ENCODE results near the gene PCDHGC4. TPM values are rescaled to one million over a fixed set of nuclear protein-coding genes. Genes with fewer than 3 reads are reported as not detected.

The PCDHGC4 gene
- total RNA-seq, 1 experiment from 2014 or later = 4.3 TPM

DNA sequence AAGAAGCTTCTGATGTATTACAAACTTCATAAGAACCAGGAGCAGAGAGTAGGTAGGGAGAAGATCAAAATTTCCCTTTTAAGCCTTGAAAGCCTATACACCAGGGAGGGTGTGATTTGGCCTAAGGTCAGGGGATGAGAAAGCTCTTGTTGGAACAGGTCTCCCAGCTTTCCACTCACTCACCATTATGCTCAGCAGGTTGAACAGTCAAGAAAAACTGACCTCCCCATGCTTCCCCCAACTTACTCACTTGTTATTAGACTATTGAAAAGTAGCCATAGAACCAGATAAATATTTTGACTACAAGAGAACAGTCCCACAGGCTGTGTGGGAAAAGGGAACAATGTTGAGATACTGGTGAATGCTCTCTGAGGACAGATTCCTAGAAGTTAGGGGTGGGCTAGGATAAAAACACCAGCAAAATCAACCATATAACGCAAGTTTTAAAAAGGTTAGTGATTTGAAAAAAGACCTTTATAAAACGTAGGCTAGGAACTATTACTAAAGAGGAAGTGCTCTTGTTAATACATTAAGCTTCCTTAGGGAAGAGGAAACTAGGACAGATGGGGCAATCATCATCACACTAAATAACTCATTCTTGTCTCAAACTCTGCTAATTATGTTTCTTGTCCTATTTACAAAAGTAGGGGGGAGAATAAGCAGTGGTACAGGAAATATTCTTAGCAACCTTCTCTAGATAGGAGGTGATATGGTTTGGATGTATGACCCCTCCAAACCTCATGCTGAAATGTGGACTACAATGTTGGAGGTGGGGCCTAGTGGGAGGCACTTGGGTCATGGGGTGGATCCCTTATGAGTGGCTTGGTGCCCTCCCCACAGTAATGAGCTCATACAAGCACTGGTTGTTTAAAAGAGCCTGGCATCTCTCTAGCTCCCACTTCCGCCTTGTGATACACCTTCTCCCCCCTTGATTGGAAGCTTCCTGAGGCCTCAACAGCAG, 35.1 kb downstream of the PCDHGC4 start:
- DNase-seq = no peak
- Histone ChIP-seq H4K20me1 (ENCODE audit: control insufficient read depth, insufficient read depth, insufficient read length) (no peaks in the 10 kb centered on the region), H2BK20ac (ENCODE audit: low read depth, low read length, poor library complexity, severe bottlenecking) (no peak overlapping the region), H3K9ac (ENCODE audit: extremely low read depth, insufficient read length, low read length) (no peak overlapping the region), H2BK120ac (ENCODE audit: low read depth, low read length, poor library complexity, severe bottlenecking) (no peak overlapping the region), H3K18ac (ENCODE audit: insufficient read length, low read depth, low read length) (no peak overlapping the region), H3K79me2 (ENCODE audit: insufficient read depth, low read length) (no peaks in the 10 kb centered on the region), H2BK12ac (ENCODE audit: insufficient read length, low read depth, low read length) (no peak overlapping the region), H2AFZ (ENCODE audit: low read length) (no peak overlapping the region), H3K27me3 (ENCODE audit: insufficient read depth, low read length) (no peaks in the 10 kb centered on the region), H3K23ac (ENCODE audit: insufficient read length, low read depth, low read length) (no peak overlapping the region), H3T11ph (ENCODE audit: low read length) (no peak overlapping the region), H3K79me1 (ENCODE audit: insufficient read depth, low read depth, low read length, poor library complexity, severe bottlenecking) (peaks cover 2% of the 10 kb centered on the region), H3K23me2 (ENCODE audit: insufficient read length, low read depth, low read length, poor library complexity, severe bottlenecking) (no peaks in the 10 kb centered on the region), H3K4me1 (ENCODE audit: insufficient read depth, low read length) (no peaks in the 10 kb centered on the region; the same call in 1 of the 2 replicates), H4K91ac (ENCODE audit: insufficient read length, low read depth, low read length) (no peak overlapping the region), H4K8ac (replicated peaks; ENCODE audit: insufficient read length, low read depth, low read length) (no peak overlapping the region), H2AK5ac (ENCODE audit: insufficient read length, low read length) (no peak overlapping the region), H3K14ac (ENCODE audit: insufficient read depth, low read length) (no peak overlapping the region), H3K56ac (ENCODE audit: insufficient read length, low read depth, low read length) (no peak overlapping the region), H3K27ac (ENCODE audit: insufficient read length, low read depth, low read length) (no peak overlapping the region), H2BK5ac (ENCODE audit: insufficient read length, low read length) (no peak overlapping the region), H3K9me3 (ENCODE audit: control insufficient read depth, low read depth, low read length) (no peaks in the 10 kb centered on the region), H2BK15ac (ENCODE audit: low read depth, low read length) (no peak overlapping the region), H3K4ac (ENCODE audit: low read depth, low read length) (no peak overlapping the region), H3K4me2 (ENCODE audit: insufficient read depth, insufficient read length, low read length) (no peak overlapping the region), H4K5ac (ENCODE audit: insufficient read length, low read depth, low read length) (no peak overlapping the region)
- H3K27ac Mint-ChIP-seq = peak overlapping the region in 1 of 3 experiments; percentile 44; a peak in 1 of 7 replicates
- H3K4me1 Mint-ChIP-seq = peaks cover 21 to 26% of the 10 kb centered on the region in 2 experiments
- TF ChIP-seq, protein P1, sequence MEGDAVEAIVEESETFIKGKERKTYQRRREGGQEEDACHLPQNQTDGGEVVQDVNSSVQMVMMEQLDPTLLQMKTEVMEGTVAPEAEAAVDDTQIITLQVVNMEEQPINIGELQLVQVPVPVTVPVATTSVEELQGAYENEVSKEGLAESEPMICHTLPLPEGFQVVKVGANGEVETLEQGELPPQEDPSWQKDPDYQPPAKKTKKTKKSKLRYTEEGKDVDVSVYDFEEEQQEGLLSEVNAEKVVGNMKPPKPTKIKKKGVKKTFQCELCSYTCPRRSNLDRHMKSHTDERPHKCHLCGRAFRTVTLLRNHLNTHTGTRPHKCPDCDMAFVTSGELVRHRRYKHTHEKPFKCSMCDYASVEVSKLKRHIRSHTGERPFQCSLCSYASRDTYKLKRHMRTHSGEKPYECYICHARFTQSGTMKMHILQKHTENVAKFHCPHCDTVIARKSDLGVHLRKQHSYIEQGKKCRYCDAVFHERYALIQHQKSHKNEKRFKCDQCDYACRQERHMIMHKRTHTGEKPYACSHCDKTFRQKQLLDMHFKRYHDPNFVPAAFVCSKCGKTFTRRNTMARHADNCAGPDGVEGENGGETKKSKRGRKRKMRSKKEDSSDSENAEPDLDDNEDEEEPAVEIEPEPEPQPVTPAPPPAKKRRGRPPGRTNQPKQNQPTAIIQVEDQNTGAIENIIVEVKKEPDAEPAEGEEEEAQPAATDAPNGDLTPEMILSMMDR (conservative IDR thresholded peaks at IDR 0.05) = no peak
- no peaks in the 10 kb centered on the region for H3K9me3 Mint-ChIP-seq
- peaks cover 34 to 89% (median 62%) of the 10 kb centered on the region in 3 experiments; a peak in 6 of 7 replicates for H3K36me3 Mint-ChIP-seq (ENCODE audit: insufficient read depth in 1 of 3, low read depth in 3 of 3)
- no CpG with 5 or more reads among the region's 3 CpGs for WGBS (ENCODE audit: extremely low coverage, insufficient read length, low lambda C conversion rate)
- no peak overlapping the region for H3K4me3 Mint-ChIP-seq
- no peaks in the 10 kb centered on the region; the same call in 1 of the 2 replicates for H3K27me3 Mint-ChIP-seq (ENCODE audit: low read depth)
